Tibial artery (tissue), 4 donors: Measurements from ENCODE around the gene EFCAB11.
"Not testable (repeated sequence)": the region's sequence is repeated elsewhere in the genome, so short reads cannot be mapped to it uniquely, and the experiment has no call there.

Experiments
- DNase-seq, 2 donors: peaks; one replicate each; pipeline ENCODE4 v3.0.0-alpha.2; 2019
- H3K27ac ChIP-seq, 2 donors: fragments of 200-600 bp; sonication (generic) in 1 of 2; 1 replicate in 1 of 2; 2 replicates in 1 of 2; pipeline ENCODE4 v1.5.1; 2018 to 2019; ENCODE audit warnings: mild to moderate bottlenecking in 1 of 2
- H3K27me3 ChIP-seq, 2 donors: fragments of 200-600 bp; sonication (generic) in 1 of 2; one replicate each; pipeline versions ENCODE4 v1.5.1 to v1.6.0; 2016 to 2019
- H3K36me3 ChIP-seq, 3 donors: fragments of 200-600 bp; sonication (generic) in 2 of 3; one replicate each; pipeline ENCODE4 v1.5.1; 2016 to 2019; ENCODE audit warnings: mild to moderate bottlenecking in 2 of 3
- H3K4me1 ChIP-seq, 4 donors: fragments of 200-600 bp; sonication (generic) in 2 of 4; 1 replicate in 3 of 4; 2 replicates in 1 of 4; pipeline ENCODE4 v1.5.1; 2016 to 2019
- H3K4me3 ChIP-seq, 2 donors: fragments of 200-600 bp; sonication (generic) in 1 of 2; 1 replicate in 1 of 2; 2 replicates in 1 of 2; pipeline ENCODE4 v1.5.1; 2018 to 2019; ENCODE audit warnings: mild to moderate bottlenecking in 2 of 2
- H3K9me3 ChIP-seq, 3 donors: fragments of 200-600 bp; sonication (generic) in 1 of 3; one replicate each; pipeline ENCODE4 v1.5.1; 2016 to 2019
- intact Hi-C: fragments of 100-400 bp; cut with DNase I; formaldehyde crosslinking; loops from one replicate; pipeline ENCODE4 v1.15.0; 2023; ENCODE audit warnings: low total_unique reads
- TF ChIP-seq, protein P1 (sequence below), 2 experiments: fragments of 200-600 bp in 1 of 2; fragments of 450-650 bp in 1 of 2; IDR thresholded peaks; one replicate each; pipeline ENCODE4 v1.5.1; 2017 to 2019; ENCODE audit warnings: antibody characterized with exemption in 2 of 2, mild to moderate bottlenecking in 1 of 2, moderate library complexity in 1 of 2

The EFCAB11 gene

DNA sequence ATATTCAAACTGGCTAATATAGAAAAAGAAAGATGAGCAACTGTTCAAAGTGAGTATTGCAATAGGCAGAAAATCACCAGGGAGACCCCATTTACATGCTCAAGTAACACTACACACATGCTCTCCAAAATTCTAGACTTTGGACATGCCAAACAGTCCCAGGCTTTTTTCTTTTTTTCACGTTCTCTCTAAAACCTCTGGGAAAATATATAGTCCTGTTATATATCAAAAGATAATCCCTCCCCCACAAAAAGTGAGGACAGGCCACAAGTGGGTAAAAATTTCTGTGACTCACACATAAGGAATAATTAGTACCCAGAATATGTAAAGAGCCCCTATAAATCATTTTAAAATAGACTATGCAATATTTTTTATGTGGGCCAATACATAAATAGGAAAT, 55.2 kb downstream of the EFCAB11 start:
- TF ChIP-seq, protein P1, sequence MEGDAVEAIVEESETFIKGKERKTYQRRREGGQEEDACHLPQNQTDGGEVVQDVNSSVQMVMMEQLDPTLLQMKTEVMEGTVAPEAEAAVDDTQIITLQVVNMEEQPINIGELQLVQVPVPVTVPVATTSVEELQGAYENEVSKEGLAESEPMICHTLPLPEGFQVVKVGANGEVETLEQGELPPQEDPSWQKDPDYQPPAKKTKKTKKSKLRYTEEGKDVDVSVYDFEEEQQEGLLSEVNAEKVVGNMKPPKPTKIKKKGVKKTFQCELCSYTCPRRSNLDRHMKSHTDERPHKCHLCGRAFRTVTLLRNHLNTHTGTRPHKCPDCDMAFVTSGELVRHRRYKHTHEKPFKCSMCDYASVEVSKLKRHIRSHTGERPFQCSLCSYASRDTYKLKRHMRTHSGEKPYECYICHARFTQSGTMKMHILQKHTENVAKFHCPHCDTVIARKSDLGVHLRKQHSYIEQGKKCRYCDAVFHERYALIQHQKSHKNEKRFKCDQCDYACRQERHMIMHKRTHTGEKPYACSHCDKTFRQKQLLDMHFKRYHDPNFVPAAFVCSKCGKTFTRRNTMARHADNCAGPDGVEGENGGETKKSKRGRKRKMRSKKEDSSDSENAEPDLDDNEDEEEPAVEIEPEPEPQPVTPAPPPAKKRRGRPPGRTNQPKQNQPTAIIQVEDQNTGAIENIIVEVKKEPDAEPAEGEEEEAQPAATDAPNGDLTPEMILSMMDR (IDR thresholded peaks at IDR 0.05): no peak
- intact Hi-C loops: no loop called here
- Histone ChIP-seq H3K27ac (no peak overlapping the region), H3K4me1 (peaks cover 0 to 14% (median 0%) of the 10 kb centered on the region in 4 donors), H3K9me3 (no peaks in the 10 kb centered on the region), H3K36me3 (no peaks in the 10 kb centered on the region), H3K27me3 (no peaks in the 10 kb centered on the region), H3K4me3 (no peak overlapping the region)
- no peak for DNase-seq

DNA sequence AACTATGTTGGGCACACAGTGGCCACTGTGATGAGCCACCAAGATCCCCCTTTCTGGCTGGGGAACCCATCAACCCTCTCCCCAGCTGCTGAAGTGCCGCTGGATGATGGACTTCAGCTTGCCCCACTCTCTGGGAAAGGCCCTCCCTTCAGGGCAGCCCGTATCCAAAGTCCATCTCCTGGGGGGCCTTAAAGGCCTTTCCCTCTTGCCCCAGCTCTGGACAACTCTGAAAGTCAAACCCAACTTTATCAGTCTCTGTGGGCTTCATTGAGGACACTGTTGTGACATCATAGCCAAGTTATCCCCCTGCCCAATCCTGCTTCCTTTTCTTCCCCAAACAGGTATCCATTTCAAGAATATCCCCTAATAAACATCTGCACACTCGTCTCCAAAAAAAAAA, 61.1 kb downstream of the EFCAB11 start:
- DNase-seq, H3K4me1 ChIP-seq, H3K4me3 ChIP-seq, intact Hi-C loops, H3K36me3 ChIP-seq, H3K9me3 ChIP-seq, H3K27me3 ChIP-seq, H3K27ac ChIP-seq: not testable (repeated sequence)

DNA sequence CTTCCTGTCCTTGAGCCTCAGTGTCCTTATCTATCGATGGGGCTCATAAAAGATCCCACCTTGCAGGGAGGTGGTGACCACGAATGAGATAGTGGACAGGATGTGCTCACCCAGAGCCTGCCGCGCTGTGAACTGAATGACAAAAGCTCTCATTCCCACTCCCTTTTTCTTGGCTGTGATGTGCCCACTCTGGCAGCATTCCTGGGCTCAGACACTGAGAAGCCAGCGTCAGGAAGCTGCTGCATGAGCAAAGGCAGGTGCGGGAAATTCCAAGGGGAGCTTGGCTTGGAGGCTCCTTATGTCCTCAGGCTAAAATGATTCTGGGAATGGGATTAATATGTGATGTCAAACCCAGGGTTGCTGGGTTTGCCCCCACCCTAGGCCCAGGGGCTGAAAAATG, 61.6 kb downstream of the EFCAB11 start:
- Histone ChIP-seq H3K4me3 (no peak overlapping the region), H3K4me1 (no peaks in the 10 kb centered on the region), H3K27me3 (no peaks in the 10 kb centered on the region), H3K36me3 (no peaks in the 10 kb centered on the region), H3K9me3 (no peaks in the 10 kb centered on the region), H3K27ac (no peak overlapping the region)
- TF ChIP-seq, protein P1 (IDR thresholded peaks at IDR 0.05): no peak
- DNase-seq: no peak
- intact Hi-C loops: no loop called here

DNA sequence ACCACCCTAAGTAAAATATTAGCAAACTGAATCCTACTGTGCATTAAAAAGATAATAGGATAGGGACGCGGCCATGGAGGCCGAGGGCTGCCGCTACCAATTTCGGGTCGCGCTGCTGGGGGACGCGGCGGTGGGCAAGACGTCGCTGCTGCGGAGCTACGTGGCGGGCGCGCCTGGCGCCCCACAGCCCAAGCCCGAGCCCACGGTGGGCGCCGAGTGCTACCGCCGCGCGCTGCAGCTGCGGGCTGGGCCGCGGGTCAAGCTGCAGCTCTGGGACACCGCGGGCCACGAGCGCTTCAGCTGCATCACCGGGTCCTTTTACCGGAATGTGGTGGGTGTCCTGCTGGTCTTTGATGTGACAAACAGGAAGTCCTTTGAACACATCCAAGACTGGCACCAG, 62.8 kb downstream of the EFCAB11 start:
- H3K27me3 ChIP-seq, H3K27ac ChIP-seq, H3K4me3 ChIP-seq, intact Hi-C loops, H3K4me1 ChIP-seq, H3K9me3 ChIP-seq, DNase-seq, H3K36me3 ChIP-seq: not testable (repeated sequence)

DNA sequence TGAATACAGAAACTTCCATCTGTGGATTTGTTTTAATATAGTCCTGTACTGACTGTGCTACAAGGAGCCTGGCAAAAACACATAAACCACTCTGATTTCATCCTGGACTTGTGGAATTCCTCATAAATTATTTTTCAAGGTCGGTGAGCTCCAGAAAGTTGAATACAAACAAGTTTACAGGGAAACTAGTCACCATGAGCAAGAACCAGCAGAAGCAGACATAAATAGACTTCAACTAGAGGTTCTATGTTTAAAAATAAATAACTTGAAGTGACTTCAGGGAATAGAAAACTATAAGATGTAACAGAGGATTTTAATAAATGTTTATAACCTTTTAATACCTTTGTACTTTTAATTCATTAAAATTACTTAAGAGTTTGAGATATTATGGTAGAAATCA, 63.5 kb downstream of the EFCAB11 start:
- H3K27me3 ChIP-seq: no peaks in the 10 kb centered on the region
- H3K4me1 ChIP-seq: no peaks in the 10 kb centered on the region
- no peak overlapping the region for H3K4me3 ChIP-seq
- H3K36me3 ChIP-seq: no peaks in the 10 kb centered on the region
- TF ChIP-seq, protein P1 (IDR thresholded peaks at IDR 0.05): no peak
- H3K27ac ChIP-seq: no peak overlapping the region
- intact Hi-C loops: no loop called here
- DNase-seq: no peak
- no peaks in the 10 kb centered on the region for H3K9me3 ChIP-seq

DNA sequence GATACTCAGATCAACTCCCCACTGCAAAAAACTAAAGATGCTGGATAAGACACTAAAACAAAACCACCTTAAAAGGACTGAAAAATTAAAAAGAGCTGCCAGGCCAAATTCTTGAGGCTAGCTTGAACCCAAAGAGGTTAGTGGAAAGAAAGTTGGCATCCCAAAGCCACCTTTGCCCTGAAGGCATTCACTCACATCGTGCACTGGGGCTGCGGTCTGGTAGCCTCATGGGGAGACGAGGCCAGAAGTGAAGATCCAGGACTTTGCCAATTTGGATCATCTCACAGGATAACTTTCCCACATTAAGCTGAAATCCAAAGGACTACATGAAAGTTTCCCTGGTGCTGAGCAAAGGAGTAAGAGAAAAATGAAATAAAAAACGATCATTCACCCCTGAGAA, 63.9 kb downstream of the EFCAB11 start:
- intact Hi-C loops: no loop called here
- Histone ChIP-seq H3K36me3 (no peaks in the 10 kb centered on the region), H3K4me3 (no peak overlapping the region), H3K27ac (no peak overlapping the region), H3K9me3 (no peaks in the 10 kb centered on the region), H3K4me1 (no peaks in the 10 kb centered on the region), H3K27me3 (no peaks in the 10 kb centered on the region)
- no peak for DNase-seq
- TF ChIP-seq, protein P1 (IDR thresholded peaks at IDR 0.05): no peak

DNA sequence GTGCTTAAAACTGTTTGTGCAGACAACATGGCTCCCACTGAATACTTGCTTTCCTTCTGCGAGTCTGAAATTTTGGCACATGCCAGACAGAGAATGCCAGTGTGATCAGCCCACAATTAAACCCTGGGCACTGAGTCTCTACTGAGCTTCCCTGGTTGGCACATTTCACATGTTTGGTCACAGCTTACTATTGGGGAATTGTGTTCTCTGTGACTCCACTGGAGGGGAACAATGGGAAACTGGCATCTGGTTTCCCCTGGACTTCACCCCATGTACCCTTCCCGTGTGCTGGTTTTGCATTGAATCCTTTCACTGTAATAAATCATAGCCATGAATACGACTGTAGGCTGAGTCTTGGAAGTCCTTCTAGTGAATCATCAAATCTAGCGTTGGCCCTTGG, 64.9 kb downstream of the EFCAB11 start:
- no peak for DNase-seq
- TF ChIP-seq, protein P1 (IDR thresholded peaks at IDR 0.05): no peak
- Histone ChIP-seq H3K4me3 (no peak overlapping the region), H3K9me3 (no peaks in the 10 kb centered on the region), H3K36me3 (no peaks in the 10 kb centered on the region), H3K27ac (no peak overlapping the region), H3K4me1 (no peaks in the 10 kb centered on the region), H3K27me3 (no peaks in the 10 kb centered on the region)
- intact Hi-C loops: no loop called here
